GM12872 (cell line): ENCODE measurements around the gene KRTAP10-2.

Experiments used
- TF ChIP-seq, protein P1 (sequence below): IDR thresholded peaks from 3 replicates; pipeline ENCODE4 v1.5.1; 2011; ENCODE audit warnings: low read depth, mild to moderate bottlenecking, low read length, moderate library complexity; ENCODE audit not compliant: insufficient read depth

KRTAP10-2 gene

DNA sequence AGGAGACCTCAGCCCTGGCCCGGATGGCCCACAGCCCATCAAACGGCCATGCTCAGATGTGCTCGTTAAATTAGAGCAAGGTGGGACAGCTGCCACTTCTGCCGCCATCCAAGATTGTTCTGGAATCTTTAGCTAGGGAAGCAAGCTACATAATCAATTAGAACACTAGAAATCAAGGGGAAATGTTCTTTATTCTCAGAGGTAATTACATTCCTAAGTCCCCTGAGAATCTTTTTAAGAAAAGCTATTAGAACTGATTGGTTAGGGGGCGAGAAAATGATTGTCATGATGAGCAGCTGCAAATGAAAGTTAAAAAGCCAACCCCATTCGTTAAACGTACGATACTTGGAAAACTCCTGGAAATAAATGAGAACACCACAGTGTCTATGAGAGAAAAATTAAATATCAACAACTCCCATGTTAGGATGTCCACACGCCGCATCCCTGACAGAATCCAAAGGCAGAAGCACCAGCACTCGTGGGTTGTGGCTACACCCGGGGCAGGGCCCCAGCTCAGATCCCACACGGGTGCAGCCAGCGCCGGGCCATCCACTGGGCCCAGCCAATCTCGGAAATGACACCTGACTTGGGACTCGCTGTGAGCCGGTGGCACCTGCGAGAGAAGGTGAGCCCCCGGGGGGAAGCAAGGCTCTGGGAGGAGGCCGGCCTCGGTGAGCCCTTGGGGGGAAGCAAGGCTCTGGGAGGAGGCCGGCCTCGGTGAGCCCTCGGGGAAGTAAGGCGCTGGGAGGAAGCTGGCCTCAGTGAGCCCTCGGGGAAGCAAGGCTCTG lies 48.9 kb downstream of the KRTAP10-2 start:
- TF ChIP-seq, protein P1, sequence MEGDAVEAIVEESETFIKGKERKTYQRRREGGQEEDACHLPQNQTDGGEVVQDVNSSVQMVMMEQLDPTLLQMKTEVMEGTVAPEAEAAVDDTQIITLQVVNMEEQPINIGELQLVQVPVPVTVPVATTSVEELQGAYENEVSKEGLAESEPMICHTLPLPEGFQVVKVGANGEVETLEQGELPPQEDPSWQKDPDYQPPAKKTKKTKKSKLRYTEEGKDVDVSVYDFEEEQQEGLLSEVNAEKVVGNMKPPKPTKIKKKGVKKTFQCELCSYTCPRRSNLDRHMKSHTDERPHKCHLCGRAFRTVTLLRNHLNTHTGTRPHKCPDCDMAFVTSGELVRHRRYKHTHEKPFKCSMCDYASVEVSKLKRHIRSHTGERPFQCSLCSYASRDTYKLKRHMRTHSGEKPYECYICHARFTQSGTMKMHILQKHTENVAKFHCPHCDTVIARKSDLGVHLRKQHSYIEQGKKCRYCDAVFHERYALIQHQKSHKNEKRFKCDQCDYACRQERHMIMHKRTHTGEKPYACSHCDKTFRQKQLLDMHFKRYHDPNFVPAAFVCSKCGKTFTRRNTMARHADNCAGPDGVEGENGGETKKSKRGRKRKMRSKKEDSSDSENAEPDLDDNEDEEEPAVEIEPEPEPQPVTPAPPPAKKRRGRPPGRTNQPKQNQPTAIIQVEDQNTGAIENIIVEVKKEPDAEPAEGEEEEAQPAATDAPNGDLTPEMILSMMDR, result no peak
